Skeletal muscle satellite cell (primary cell): ENCODE measurements around the gene IFI30.

Experiments used
- H3K27me3 ChIP-seq: 2 replicates; pipeline ENCODE4 v1.7.0; 2013; ENCODE audit warnings: low read length; ENCODE audit not compliant: control insufficient read depth, insufficient read depth
- H3K36me3 ChIP-seq: 2 replicates; pipeline ENCODE4 v1.7.0; 2013; ENCODE audit warnings: mild to moderate bottlenecking, control low read depth, low read length; ENCODE audit not compliant: insufficient read depth
- H3K4me1 ChIP-seq: 2 replicates; pipeline ENCODE4 v1.7.0; 2013; ENCODE audit warnings: low read length; ENCODE audit not compliant: control insufficient read depth, insufficient read depth
- H3K4me2 ChIP-seq: 2 replicates; pipeline ENCODE4 v1.7.0; 2013; ENCODE audit warnings: mild to moderate bottlenecking, low read length
- H3K4me3 ChIP-seq: 2 replicates; pipeline ENCODE4 v1.7.0; 2013; ENCODE audit warnings: low read length
- H3K9ac ChIP-seq: 2 replicates; pipeline ENCODE4 v1.7.0; 2013; ENCODE audit warnings: mild to moderate bottlenecking, low read depth, low read length, moderate library complexity
- H3K9me3 ChIP-seq: replicated peaks from 2 replicates; pipeline ENCODE4 v1.7.0; 2013; ENCODE audit warnings: mild to moderate bottlenecking, control low read depth, low read length

Gene IFI30

DNA sequence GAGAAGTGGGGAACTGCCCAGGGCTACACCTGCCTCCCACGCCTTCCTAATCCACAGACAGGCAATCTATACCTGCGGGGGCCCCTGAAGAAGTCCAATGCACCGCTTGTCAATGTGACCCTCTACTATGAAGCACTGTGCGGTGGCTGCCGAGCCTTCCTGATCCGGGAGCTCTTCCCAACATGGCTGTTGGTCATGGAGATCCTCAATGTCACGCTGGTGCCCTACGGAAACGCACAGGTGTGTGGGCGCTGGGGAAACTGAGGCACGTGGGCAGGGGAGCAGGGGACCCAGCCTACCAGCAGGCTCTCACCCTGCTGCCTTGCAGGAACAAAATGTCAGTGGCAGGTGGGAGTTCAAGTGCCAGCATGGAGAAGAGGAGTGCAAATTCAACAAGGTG, 1.4 kb downstream of the IFI30 start:
- H3K9ac ChIP-seq, result no peak overlapping the region
- no peaks in the 10 kb centered on the region for H3K9me3 ChIP-seq
- H3K4me1 ChIP-seq, result peaks cover 12% of the 10 kb centered on the region
- no peaks in the 10 kb centered on the region for H3K27me3 ChIP-seq
- H3K4me2 ChIP-seq, result no peak overlapping the region
- H3K4me3 ChIP-seq, result no peak overlapping the region
- H3K36me3 ChIP-seq, result no peaks in the 10 kb centered on the region

DNA sequence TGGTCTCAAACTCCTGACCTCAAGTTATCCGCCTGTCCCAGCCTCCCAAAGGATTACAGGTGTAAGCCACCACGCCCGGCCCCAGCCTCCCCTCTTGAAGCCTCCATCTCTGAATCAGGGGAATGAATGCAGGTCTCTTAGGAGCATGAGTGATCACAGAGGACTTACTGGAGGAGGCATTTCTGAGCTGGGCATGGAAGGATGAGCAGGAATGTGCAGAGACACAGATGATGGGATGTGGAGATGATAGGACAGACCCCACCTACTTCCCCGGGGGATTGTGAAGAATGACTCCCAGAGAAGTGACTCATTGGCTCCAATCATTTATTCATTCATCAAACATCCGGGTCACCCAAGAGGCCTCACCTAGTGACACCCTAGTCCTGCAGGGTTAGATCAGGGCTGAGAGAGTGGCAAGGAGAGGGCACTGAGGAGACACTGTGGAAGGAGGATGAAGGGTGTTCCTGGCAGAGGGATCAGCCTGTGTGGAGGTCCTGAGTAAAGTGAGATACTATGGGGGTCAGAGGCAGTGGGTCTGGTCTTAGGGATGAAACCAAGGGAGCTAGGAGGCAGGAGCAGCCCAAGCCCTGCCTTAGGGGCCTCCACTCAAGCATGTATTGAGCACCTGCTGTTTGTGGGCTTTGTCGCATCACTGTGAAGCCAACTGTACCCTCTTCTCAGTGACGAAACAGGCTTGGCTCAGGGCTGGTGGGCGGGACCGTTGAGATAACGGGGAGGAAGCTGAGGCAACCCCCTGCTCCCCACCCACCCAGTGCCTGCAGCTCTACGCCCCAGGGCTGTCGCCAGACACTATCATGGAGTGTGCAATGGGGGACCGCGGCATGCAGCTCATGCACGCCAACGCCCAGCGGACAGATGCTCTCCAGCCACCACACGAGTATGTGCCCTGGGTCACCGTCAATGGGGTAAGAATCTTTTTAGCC, 3.0 kb downstream of the IFI30 start:
- Histone ChIP-seq H3K9ac (no peak overlapping the region), H3K4me1 (peaks cover 12% of the 10 kb centered on the region)

DNA sequence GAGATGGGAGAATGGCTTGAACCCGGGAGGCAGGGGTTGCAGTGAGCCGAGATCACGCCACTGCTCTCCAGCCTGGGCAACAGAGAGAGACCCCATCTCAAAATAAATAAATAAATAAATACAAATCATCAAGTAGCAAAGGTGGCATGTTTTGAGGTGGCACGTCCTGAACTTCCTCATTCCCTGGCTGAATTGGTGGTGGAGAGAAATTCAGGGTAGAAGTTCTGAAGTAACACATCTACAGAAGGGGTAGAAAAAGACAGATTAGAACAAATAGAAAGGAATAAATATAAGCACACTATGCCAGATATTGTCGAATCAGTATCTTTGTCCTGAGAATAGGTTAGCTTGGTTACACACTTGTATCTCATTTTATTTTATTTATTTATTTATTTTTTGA, 6.3 kb downstream of the IFI30 start:
- H3K27me3 ChIP-seq, result no peaks in the 10 kb centered on the region
- H3K4me1 ChIP-seq, result no peaks in the 10 kb centered on the region
- H3K36me3 ChIP-seq, result no peaks in the 10 kb centered on the region
- no peak overlapping the region for H3K4me3 ChIP-seq
- no peaks in the 10 kb centered on the region for H3K9me3 ChIP-seq
- H3K9ac ChIP-seq, result no peak overlapping the region
- H3K4me2 ChIP-seq, result no peak overlapping the region

More for the DNA sequence above, 3.0 kb downstream of the IFI30 start:
- Histone ChIP-seq H3K4me3 (no peak overlapping the region), H3K36me3 (no peaks in the 10 kb centered on the region), H3K27me3 (no peaks in the 10 kb centered on the region), H3K4me2 (no peak overlapping the region), H3K9me3 (no peaks in the 10 kb centered on the region)

DNA sequence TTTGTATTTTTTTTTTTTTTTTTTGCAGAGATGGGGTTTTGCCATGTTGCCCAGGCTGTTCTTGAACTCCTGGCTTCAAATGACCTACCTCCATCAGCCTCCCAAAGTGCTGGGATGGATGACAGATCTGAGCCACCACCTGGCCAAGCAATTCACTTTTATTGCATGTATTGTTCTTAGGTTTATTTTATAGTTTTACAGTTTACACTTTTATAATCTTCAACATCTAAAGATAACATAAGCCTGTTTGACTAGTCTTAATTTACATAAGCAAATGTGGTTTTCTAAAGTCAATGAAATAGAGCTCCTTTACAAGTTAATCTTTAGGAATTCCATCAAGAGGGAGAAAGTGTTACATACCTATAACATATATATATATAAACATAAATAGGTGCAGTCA, 9.9 kb downstream of the IFI30 start:
- Histone ChIP-seq H3K36me3 (no peaks in the 10 kb centered on the region), H3K9me3 (no peaks in the 10 kb centered on the region), H3K4me1 (no peaks in the 10 kb centered on the region), H3K4me2 (no peak overlapping the region), H3K27me3 (peaks cover 6% of the 10 kb centered on the region), H3K9ac (no peak overlapping the region), H3K4me3 (no peak overlapping the region)

DNA sequence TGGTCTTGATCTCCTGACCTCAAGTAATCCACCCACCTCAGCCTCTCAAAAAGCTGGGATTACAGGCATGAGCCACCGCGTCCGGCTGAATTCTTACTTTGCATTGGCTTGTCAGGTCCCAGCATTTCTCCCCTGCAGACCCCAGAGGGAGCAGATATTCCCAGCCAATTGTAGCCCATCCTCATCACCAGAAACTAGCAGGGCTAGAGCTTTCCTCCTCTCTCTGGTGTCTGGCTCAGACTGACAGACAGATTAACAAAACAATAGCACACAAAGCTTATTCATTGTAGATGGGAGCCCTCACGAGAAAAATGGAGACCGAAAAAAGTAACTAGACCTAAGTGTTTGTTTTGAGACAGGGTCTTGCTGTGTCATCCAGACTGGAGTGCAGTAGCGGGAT, 11.9 kb downstream of the IFI30 start:
- H3K36me3 ChIP-seq, result no peaks in the 10 kb centered on the region
- no peaks in the 10 kb centered on the region for H3K4me1 ChIP-seq
- H3K4me3 ChIP-seq, result no peak overlapping the region
- no peaks in the 10 kb centered on the region for H3K9me3 ChIP-seq
- no peak overlapping the region for H3K4me2 ChIP-seq
- no peak overlapping the region for H3K9ac ChIP-seq
- H3K27me3 ChIP-seq, result peaks cover 6% of the 10 kb centered on the region

DNA sequence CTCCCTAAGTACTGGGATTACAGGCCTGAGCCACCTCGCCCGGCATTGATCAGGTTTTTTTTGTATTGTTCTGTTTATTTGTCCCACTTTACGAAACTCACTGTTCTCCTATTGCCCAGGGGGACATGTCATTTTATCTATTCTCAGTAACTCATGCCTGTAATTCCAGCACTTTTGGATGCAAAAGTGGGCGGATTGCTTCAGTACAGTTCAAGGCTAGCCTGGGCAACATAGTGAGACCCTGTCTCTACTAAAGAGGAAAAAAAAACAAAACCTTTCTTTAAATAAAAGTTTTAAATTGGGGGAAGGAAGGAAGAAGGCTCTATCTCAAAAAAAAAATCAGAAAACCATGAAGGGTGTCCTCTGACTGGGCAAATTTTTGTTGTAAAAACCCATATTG, 16.7 kb downstream of the IFI30 start:
- H3K36me3 ChIP-seq, result peaks cover 4% of the 10 kb centered on the region
- H3K27me3 ChIP-seq, result peaks cover 5% of the 10 kb centered on the region
- no peak overlapping the region for H3K9ac ChIP-seq
- no peak overlapping the region for H3K4me3 ChIP-seq
- no peaks in the 10 kb centered on the region for H3K9me3 ChIP-seq
- no peak overlapping the region for H3K4me2 ChIP-seq
- peaks cover 15% of the 10 kb centered on the region for H3K4me1 ChIP-seq

DNA sequence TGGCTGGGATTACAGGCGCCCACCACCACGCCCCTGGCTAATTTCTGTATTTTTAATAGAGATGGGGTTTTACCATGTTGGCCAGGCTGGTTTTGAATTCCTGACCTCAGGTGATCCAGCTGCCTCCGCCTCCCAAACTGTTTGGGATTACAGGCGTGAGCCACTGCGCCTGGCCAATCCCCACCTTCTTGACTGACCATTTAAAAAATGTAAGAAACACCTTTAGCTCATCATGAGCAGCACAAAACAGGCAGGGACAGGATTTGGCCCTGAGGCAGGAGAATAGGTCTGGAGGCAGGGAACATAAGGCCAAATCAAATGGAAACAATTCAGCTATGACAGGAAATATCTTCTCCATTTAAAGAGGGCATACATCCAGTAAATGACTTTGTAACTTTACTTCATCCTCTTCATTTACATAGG, 18.0 kb downstream of the IFI30 start:
- peak overlapping the region; percentile 83 for H3K9ac ChIP-seq
- H3K4me1 ChIP-seq, result peaks cover 15% of the 10 kb centered on the region
- H3K4me2 ChIP-seq, result peak overlapping the region; percentile 83
- no peaks in the 10 kb centered on the region for H3K9me3 ChIP-seq
- H3K4me3 ChIP-seq, result peak overlapping the region; percentile 71
- no peaks in the 10 kb centered on the region for H3K27me3 ChIP-seq
- H3K36me3 ChIP-seq, result peaks cover 4% of the 10 kb centered on the region

DNA sequence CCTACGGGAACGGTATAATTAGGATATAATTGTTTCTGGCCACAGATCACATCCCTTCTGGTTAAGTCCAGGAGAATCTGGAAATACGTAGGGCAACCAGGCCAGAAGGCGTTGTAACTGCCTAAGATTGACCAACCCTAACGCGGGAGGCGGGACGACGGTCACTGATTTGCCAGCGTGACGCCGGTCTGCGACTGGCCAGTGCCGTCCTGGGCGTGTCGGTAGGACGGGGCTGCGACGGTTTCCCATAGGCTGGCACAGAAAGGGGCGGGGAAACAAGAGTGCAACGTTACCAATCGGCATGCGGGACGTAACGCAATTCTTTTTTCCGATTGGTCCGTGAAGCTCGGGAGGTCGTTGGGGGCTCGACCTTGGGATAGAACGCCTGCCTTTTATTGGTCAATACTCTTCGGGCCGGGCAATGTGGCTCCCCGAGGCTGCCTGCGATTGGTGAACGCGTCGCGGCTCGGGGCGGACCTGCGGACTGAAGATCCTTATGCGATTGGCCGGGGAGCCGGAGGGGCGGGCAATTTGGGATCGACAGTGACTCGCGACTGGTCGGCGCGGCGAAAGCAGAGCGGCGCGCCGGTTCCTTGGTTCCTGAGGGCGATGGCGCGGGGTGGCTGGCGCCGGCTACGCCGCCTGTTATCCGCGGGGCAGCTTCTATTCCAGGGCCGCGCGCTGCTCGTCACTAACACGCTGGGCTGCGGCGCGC, 19.2 kb downstream of the IFI30 start, which contains the start of gene MPV17L2:
Gene MPV17L2, plus strand, starts transcription at position 546 of the 715 bp plus-strand sequence. Its CDS starts 64 bp downstream, at position 610.
- peaks cover 4% of the 10 kb centered on the region for H3K36me3 ChIP-seq
- no peaks in the 10 kb centered on the region for H3K27me3 ChIP-seq
- H3K4me1 ChIP-seq, result peaks cover 15% of the 10 kb centered on the region

DNA sequence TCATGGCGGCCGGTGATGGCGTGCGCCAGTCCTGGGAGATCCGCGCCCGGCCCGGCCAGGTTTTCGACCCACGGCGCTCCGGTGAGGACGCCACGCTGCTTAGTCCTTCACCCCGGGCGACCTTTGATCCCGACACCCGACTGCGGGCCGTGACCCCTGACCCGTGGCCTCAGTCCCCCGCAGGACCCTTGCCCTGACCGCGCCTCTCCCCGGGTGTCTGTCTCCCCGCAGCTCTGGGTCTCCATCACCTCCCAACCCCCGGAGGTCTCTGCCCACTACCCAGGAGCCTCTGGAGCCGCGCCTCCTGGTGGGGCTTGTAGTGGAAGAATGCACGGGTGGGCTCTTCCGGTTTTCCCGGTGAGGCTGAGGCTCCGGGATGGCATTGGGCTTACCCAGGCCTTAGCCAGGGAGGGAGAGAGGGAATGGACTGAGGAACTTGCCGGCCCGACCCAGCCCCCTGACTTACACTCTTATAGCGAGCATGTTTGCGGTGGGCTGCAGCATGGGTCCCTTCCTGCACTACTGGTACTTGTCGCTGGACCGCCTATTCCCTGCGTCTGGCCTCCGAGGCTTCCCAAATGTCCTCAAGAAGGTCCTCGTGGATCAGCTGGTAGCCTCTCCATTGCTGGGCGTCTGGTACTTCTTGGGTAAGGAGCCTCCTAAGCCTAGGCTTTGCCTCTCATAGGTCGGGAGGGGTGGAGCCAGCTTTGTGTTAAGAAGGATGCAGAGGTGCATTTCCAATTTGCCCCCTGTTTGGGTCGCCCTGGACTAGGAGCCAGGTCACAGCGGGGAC, 20.0 kb downstream of the IFI30 start:
- Histone ChIP-seq H3K4me2 (peak overlapping the region; percentile 95), H3K9ac (peak overlapping the region; percentile 87), H3K4me1 (peaks cover 15% of the 10 kb centered on the region), H3K36me3 (peaks cover 8% of the 10 kb centered on the region), H3K4me3 (peak overlapping the region; percentile 84), H3K27me3 (no peaks in the 10 kb centered on the region), H3K9me3 (no peaks in the 10 kb centered on the region)

More for the DNA sequence above, 19.2 kb downstream of the IFI30 start, which contains the start of gene MPV17L2:
- peak within 1 kb of the TSS; percentile 95 for H3K4me2 ChIP-seq
- peak within 1 kb of the TSS; percentile 87 for H3K9ac ChIP-seq
- peak within 1 kb of the TSS; percentile 84 for H3K4me3 ChIP-seq
- H3K9me3 ChIP-seq, result no peaks in the 10 kb centered on the region

DNA sequence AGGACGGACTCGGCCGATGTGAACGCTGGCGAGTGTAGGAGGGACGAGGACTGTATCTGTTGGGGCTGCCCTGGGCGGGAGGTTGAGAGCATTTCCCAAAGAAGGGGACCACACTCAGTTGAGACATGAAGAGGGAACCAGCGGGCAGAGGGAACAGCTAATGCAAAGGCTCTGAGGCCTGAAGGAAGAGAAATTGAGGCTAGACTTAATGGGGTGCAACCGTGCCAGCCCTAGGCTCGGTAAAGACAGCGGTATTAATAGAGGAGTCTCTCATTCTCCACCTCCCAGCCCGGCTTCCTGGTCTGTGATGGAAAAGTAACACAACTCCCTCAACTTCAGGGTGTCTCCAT, 20.5 kb downstream of the IFI30 start:
- H3K4me3 ChIP-seq, result peak overlapping the region; percentile 84
- H3K36me3 ChIP-seq, result peaks cover 8% of the 10 kb centered on the region
- peaks cover 15% of the 10 kb centered on the region for H3K4me1 ChIP-seq
- H3K9me3 ChIP-seq, result no peaks in the 10 kb centered on the region
- peak overlapping the region; percentile 95 for H3K4me2 ChIP-seq
- H3K9ac ChIP-seq, result peak overlapping the region; percentile 87
- no peaks in the 10 kb centered on the region for H3K27me3 ChIP-seq
